DMS114 treated with DMSO at 0.1 percent for 48 hours (cell line): ENCODE data around the gene PPP1R12B.
"Not testable (repeated sequence)": the region's sequence is repeated elsewhere in the genome, so short reads cannot be mapped to it uniquely, and the experiment has no call there.

Experiments used
- DNase-seq: peaks from one replicate; lab custom pipeline; 2025; ENCODE audit not compliant: unreplicated experiment; lab: John Stamatoyannopoulos, UW

The PPP1R12B gene

DNA sequence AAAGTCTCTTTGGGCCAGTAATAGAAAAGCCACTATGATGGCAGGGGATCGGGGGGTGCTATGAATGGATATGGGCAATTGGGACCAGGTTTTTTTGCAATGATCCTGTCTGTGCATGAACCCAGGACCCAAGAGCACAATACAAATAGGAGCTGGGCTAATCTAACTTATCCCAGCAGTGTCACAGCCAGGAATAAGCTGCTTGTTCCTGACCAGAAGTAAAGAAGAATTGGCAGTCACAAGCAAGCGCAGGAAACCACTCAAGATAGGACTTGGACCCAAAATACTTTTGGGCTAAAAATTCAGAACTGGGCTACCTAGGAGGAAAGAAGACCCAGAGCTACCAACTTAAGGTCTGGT lies 172.3 kb downstream of the PPP1R12B start:
- DNase-seq = not testable (repeated sequence)

- not testable (repeated sequence) for DNase-seq
Observed at GRCh38 chr1:202521484-202521883, 173.0 kb downstream of the PPP1R12B start.

DNA sequence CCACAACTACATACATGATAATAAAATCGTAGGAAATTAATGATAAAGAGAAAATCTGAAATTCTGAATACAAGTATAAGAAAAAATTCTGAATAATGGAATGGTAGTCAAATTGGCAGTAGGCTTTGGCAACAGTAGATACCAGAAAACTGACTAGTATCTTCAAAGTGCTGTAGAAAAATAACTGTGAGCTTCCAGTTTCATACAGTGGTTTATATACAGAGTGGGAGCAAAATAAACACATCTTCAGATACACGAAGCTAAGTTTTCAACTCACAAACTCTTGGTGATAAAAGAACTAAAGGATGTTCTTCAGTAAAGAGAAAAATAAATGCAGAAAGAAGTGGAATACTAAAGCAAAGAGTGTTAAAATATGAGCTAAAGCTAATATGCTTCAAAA lies 173.4 kb downstream of the PPP1R12B start:
- DNase-seq = no peak

GRCh38 chr1:202526056-202526455 lies 177.6 kb downstream of the PPP1R12B start:
- not testable (repeated sequence) for DNase-seq

- not testable (repeated sequence) for DNase-seq
Observed at GRCh38 chr1:202528096-202528722, 179.7 kb downstream of the PPP1R12B start.

- not testable (repeated sequence) for DNase-seq
Observed at GRCh38 chr1:202530686-202531085, 182.2 kb downstream of the PPP1R12B start.

GRCh38 chr1:202531472-202531811 lies 182.9 kb downstream of the PPP1R12B start:
- no peak for DNase-seq

DNA sequence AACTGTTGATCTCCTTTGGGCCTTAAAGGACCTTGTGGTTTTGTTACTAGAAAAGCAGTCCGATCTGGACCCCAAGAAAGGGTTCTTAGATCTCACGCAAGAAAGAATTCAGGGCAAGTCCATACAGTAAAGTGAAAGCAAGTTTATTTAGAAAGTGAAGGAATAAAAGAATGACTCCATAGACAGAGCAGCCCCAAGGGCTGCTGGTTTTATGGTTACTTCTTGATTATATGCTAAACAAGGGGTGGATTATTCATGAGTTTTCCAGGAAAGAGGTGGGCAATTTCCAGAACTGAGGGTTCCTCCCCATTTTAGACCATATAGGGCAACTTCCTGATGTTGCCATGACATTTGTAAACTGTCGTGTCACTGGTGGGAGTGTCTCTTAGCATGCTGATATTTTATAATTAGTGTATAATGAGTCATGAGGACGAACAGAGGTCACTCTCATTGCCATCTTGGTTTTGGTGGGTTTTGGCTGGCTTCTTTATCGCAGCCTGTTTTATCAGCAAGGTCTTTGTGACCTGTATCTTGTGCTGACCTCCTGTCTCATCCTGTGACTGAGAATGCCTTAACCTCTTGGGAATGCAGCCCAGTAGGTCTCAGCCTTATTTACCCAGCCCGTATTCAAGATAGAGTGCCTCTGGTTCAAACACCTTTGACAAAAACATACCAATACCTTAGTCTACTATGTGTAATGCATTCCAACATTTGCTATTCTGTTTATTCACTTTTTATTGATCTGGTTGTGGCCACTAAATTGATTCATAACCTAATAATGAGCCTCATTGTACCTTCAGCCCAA lies 183.5 kb downstream of the PPP1R12B start:
- not testable (repeated sequence) for DNase-seq

GRCh38 chr1:202539166-202539574 lies 190.7 kb downstream of the PPP1R12B start:
- not testable (repeated sequence) for DNase-seq

DNA sequence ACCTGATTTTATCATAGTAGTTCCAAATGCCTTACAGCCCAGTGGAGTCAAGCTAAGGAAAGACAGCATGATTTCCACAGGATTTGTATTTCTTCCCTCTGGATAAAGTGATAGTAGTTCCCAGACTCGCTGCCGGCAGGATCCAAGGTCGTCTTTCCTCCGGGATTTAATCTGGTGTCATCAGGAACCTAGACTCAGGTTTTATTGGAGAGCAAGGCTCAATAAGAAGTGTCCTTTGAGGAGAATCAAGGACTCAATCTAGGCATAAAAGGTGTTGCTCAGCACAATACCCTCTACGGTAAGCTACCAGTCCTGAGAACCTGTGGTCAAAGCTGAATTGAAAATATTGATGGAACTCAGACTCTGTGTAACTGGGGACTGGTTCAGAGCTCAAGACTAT lies 191.1 kb downstream of the PPP1R12B start:
- DNase-seq = not testable (repeated sequence)

- no peak for DNase-seq
Observed at GRCh38 chr1:202540014-202540413, 191.5 kb downstream of the PPP1R12B start.

DNA sequence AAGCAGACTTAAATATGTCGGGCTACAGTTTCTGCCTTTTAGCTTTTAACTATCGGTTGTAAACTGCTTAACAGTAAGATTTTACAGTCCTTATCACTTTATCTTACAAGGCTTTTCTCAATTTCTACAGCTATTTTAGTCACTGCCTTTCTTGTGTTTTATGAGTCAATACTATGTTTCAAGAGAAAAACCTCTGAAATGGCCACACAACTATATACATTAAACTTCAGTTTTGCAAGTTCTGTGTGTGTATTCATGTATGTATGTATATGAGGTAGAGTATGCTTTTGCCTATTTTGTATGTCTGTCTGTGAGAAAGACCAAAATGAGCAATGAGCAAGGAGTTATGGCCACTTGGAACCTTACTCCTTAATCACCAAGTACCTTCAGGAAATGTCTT lies 191.9 kb downstream of the PPP1R12B start:
- DNase-seq = no peak

DNA sequence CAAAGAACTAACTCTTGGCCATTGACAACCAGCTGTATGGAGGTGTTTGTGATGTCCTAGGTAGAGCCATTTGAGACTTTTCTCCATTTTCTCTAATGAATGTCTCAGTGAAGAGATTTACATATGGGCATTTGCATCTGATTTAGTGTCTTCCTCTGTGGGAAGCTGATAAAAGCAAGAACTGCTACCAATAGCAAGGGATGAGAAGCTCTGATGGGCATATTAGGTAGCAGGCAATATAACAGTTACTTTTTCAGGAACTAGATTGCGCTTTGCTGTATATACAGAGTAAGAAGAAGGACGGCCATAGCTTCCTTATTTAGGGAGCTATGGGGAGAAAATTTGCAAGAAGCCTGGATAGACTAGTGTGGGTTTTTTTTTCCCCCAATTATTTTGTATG lies 192.4 kb downstream of the PPP1R12B start:
- DNase-seq = not testable (repeated sequence)

DNA sequence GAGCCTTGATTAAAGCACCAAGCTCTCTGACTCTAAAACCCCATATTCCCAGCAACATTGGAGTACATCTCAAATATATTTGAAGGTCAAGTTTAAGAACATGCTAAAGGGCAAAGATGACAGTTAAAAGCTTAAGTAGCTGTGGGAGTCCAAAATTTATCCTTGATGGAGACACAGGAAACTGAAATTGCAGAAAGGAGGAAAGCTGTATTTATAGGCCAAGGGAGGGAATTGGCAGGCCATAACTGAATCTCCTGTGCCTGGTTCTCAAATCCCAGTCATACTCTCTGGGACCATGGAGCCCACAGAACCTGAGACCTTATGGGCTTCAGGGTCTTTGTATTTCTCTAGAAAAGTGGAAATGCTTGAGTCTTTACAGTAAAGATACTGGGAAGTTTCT lies 193.9 kb downstream of the PPP1R12B start:
- DNase-seq = not testable (repeated sequence)

- DNase-seq = not testable (repeated sequence)
Observed at GRCh38 chr1:202543537-202543936, 195.0 kb downstream of the PPP1R12B start.

- not testable (repeated sequence) for DNase-seq
Observed at GRCh38 chr1:202544766-202545449, 196.4 kb downstream of the PPP1R12B start.

- DNase-seq = not testable (repeated sequence)
Observed at GRCh38 chr1:202545647-202546303, 197.3 kb downstream of the PPP1R12B start.

DNA sequence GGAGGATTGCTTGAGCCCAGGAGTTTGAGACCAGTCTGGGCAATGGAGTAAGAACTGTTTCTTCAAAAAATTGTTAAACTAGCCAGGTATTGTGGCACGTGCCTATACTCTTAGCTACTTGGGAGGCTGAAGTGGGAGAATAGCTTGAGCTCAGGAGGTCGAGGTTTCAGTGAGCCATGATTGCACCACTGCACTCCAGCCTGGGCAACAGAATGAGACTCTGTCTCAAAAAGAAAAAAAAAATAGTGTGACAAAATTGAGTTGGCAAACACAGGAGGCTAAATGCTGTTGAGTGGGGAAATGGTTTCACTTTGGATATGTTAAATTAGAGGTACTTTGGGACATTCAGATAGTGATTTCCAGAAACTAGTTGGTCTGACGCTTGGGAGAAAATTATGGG lies 197.9 kb downstream of the PPP1R12B start:
- not testable (repeated sequence) for DNase-seq

DNA sequence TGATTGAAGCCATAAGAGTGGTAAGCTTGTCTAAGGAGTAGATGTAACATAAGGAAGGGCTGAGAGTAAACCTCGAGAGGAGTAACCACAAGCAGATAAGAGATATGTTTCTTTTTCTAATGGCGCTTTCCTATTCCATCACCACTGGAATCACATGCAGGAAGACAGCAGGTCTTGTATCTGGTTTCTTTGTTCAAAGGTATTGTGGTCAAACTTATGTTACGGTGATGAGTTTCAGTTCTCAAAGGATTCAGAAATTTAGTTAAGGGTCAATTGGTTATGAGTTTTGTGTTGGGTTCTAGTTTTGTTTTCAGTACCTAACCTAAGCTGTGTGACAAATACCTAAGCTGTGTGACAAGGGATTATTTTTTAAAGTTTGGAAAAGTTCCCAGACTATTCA lies 198.3 kb downstream of the PPP1R12B start:
- not testable (repeated sequence) for DNase-seq

GRCh38 chr1:202547215-202547614 lies 198.7 kb downstream of the PPP1R12B start:
- no peak for DNase-seq

- DNase-seq = not testable (repeated sequence)
Observed at GRCh38 chr1:202550088-202550487, 201.6 kb downstream of the PPP1R12B start.
